GM18499 (cell line): ENCODE results near the gene SOBP.

Experiments used
- ATAC-seq: cut with Tn5 transposase; IDR thresholded peaks from one replicate; pipeline ENCODE4 v1.9.1; 2021; ENCODE audit warnings: moderate number of reproducible peaks; ENCODE audit not compliant: insufficient read depth, unreplicated experiment

SOBP gene

GRCh38 chr6:107612762-107613415 is 123.0 kb downstream of the SOBP start:
- no peak for ATAC-seq

DNA sequence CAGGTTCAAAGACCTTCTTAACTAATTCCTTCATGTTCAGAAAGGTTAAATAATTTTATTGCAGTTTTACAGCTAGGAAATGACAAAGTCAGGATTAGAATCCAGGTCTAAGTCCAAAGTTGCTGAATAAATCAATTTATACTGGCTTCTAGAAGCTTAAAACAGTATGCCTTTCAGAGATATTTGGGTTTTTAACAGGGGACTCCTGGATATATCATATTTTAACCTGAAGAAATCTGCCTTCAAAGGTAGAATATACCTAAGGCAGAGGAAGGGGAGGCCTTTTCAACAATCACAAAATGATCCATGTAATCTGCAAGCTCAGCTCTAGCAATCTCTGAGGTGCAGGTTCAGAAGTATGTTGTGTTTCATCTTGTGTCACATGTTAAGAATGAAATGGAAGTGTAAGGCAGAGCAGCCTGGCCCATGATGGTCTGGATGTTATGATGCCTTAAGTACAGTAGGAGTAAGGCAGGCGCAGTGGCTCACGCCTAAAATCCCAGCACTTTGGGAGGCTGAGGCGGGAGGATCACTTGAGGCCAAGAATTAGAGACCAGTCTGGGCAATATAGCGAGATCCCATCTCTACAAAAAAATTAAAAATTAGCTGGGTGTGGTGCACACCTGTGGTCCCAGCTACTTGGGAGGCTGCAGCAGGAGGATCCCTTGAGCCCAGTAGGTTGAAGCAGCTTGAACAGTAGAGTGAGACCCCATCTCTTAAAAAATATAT is 123.9 kb downstream of the SOBP start:
- no peak for ATAC-seq

GRCh38 chr6:107614828-107615227 is 124.9 kb downstream of the SOBP start:
- no peak for ATAC-seq

DNA sequence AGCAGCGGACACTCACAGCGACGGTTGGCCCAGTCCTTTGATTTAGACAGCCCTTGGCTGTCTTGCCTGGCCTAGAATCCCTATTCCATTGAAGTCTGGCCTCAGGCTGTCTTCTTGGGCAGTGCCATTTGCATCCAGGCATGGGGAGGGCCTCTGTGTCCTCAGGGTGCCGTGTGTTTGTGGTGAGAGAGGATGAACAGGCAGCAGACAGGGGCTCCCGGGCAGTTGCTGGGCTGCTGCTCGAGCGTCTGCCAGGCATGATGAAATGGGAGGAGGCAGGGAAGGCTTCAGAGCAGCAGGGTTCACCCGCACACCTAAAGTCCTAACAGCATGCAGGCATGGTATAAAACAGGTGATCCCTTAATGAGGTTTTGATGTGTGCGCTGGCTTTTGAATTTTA is 126.9 kb downstream of the SOBP start:
- ATAC-seq: no peak

DNA sequence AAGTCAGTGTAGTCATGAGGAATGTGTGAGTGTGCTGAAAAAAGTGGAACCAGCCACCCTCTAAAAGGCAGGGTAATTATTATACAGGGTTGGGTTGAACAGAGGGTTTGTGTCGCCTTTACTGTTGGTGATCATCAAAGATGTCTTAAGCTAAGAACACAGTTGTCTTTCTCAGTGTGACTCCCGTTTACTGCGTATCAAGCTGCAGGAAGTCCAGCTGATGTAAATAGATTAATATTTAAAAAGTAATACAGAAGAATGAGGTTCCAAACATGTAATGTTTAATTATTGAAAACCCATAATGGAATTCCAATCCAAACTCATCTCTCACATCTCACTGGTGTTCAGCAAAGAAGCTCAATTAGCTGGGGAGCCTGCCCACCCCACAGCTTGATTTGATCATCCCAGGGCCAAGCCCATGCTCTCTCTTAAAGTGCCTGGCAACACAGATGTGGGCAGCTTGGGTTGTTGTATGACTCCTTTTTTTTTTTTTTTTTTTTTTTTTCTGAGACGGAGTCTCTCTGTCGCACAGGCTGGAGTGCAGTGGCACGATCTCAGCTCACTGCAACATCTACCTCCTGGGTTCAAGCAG is 127.5 kb downstream of the SOBP start:
- no peak for ATAC-seq

GRCh38 chr6:107618672-107619071 is 128.8 kb downstream of the SOBP start:
- ATAC-seq: peak; percentile 98

- ATAC-seq: no peak
Measured at GRCh38 chr6:107620732-107621131, 130.8 kb downstream of the SOBP start.

DNA sequence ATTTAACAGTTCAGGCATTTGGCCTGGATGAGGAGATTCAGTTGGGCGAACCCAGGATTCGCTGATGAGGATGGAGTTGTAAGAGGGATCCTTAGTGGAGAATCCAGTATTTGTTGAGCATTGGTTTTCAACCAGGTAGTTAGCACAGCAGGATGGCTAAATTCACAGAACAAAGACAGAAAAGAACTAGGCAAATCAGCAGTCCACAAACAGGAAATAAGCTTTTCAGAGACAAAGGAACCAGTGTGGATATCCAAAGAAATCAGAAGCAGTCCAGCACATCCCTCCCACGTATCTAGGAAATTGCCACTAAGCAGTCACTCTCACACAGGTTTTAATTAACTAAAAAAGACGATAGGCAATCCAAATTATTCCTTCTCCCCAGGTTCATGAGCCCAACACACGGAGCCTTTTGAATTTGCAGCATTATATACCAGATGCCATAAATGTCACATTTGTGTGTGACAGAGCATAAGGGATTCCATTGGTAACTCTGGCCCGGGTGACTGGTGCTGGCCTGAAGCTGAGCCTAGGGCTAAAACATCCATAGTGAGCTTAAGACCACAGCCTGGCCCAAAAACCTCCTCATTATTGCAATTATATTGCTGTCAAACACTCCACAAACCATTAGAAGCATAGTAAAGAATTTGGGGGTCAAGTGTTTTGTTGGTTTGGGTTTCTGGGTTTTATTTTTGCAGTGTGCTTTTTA is 131.5 kb downstream of the SOBP start:
- no peak for ATAC-seq

GRCh38 chr6:107622269-107622668 is 132.4 kb downstream of the SOBP start:
- ATAC-seq: no peak

DNA sequence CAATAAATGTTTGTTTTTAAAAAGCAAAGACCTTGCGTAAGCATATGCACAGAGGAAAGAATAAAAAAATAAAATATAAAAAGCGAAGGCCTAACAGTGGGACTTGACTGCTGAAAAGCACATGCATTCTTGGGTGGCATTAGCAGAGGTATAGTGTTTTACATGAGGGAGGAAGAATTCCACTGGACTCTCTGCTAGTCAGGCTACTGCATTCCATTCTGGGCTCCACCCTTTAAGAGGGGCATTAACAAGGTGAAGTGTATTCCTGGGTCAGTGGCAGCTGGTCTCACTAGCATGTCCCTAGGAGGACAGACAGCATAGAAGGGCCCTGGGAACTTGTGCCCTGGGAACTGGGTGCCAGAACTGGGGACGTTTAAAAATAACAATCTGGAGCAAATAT is 134.1 kb downstream of the SOBP start:
- ATAC-seq: no peak

DNA sequence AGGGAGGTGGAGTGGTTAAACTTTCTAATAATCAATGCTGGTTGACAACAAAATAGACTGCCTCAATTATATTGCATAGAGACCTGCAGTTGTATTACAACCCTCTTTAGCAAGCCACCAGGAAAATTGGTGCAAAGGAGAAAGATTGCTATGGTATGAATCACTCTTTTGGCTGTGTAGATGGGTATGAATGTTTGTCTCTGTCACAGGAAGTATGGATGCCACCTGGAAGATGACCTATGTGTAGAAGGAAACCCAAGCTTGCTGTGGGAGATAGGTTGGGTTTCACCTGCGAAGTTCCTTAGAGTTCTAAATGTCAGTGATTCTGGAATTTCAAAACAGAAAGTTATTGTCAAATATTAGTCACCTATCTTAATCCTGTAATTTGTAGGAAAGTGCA is 134.6 kb downstream of the SOBP start:
- ATAC-seq: no peak

GRCh38 chr6:107625264-107625663 is 135.3 kb downstream of the SOBP start:
- no peak for ATAC-seq

DNA sequence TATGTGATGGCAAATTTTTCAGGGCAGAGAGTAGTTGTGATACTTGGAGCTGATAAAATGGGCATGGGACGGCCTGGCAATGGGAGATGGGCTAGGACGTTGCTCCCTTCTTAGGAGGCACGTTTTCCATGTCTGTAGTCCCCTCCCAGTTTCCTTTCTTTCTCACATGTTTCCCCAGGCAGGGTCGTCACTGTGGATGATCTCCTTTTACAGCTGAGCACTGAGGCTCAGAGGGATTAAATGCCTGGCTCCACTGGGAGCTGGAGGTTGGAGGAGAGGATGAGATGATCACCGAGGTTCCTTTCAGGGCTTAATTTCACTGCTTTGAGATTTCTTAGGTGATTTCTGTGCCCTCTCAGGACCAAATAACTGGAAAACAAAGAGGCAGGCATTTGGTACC is 136.7 kb downstream of the SOBP start:
- no peak for ATAC-seq

- no peak for ATAC-seq
Measured at GRCh38 chr6:107627969-107628368, 138.1 kb downstream of the SOBP start.

DNA sequence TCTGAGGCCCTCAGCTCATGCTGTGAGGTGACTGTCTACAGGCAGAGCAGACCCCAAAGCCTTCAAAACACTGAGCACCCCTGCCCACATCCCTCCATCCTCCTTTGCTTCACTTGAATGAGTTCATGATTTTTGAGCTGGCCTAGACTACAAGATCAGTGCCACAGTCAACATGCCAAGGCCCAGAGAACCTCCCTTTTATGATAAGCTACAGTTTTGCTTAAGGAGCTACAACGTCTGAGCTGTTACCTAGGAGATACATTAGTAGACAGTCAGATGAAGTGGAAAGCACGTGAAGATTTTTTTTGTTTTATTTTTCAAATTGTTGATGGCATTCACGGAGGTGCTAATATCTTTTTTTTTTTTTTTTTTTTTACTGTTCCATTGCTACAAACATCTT is 139.0 kb downstream of the SOBP start:
- no peak for ATAC-seq

DNA sequence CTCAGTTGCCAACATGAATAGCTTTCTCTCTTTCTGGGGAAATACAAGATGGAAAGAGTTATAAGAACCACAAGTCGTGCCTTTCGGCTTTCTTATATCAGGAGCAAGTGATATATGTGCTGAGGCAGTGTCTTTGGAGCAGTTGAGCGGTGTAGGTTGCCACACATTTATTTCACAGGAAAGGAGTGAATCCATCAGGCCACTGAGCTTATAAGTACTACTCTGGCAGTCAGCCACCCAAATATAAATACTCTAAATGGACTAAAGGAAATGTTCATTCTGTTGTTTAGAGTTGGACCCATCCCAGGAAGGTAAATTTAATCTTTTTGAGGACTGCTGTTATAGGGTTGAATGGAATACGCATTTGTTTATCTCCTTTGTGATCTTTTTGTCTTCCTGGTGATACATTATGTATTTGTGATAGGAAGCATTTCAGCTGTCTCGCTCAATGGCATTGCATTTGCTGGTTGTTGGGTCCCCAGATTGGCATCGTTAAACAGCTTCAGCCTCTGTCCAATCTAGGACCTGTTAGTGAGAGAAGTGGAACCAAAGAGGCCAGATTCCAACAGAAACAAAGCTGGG is 139.7 kb downstream of the SOBP start:
- ATAC-seq: no peak

- ATAC-seq: no peak
Measured at GRCh38 chr6:107630348-107630977, 140.5 kb downstream of the SOBP start.

DNA sequence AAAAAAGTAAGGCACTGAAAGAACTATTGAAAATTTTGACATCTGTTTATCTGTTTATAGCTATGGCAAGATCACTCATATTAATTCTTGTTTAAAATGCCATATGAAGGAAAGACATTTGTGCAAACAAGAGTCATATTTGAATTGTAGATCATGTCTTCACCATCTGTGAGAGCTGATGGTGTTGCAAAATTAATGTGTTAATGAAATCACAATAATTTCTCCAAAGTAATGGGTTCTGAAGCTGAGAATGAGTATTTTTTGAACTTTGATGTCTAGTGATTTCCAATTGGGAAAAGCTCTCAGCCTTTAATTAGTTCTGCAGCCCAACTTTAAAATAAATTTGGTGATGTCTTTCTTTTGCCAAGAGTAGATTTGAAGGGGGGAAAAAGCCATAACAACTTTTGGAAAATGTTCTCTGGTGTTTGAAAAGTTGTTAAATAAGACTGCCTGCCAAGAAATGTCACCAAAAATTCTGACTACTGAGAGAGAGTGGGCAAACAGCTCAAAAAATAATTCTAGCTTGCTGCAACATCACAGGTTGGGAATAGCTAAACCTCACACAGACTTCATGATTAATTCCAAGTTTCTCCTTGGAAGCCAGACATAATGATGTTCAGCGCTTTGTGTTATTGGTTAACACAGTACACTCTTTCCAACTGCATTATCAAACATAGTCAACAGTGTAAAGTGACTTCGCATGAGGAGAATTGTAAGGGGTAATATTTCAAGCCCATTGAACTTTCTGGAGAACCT is 142.6 kb downstream of the SOBP start:
- ATAC-seq: no peak

DNA sequence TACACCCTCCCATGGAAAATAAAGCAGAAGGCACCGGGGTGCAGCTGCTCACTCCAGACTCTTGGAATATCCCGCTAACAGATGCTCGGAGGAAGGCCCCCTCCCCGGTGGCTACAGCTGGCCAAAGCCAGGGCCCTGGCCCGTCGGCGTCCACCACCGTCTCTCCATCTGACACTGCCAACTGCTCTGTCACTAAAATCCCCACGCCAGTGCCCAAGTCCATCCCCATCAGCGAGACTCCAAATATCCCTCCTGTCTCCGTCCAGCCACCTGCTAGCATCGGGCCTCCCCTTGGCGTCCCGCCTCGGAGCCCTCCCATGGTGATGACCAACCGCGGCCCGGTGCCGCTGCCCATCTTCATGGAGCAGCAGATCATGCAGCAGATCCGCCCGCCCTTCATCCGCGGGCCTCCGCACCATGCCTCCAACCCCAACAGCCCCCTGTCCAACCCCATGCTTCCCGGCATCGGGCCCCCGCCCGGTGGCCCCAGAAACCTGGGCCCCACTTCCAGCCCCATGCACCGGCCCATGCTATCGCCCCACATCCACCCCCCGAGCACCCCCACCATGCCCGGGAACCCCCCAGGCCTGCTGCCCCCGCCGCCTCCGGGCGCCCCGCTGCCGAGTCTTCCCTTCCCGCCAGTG is 143.9 kb downstream of the SOBP start:
- no peak for ATAC-seq
